HEK293T (cell line): Measurements from ENCODE around the gene RRP1B.

Source experiments
- ARNT ChIP-seq: fragments of 450-650 bp; IDR thresholded peaks from 2 replicates; pipeline ENCODE4 v1.6.1; 2017; ENCODE audit warnings: mild to moderate bottlenecking
- ELF4 ChIP-seq: fragments of 450-650 bp; IDR thresholded peaks from 2 replicates; pipeline ENCODE4 v1.6.1; 2017; ENCODE audit warnings: antibody characterized with exemption
- FOXA1 ChIP-seq: fragments of 450-650 bp; IDR thresholded peaks from 2 replicates; pipeline ENCODE4 v1.6.1; 2016; ENCODE audit warnings: mild to moderate bottlenecking
- HDGF ChIP-seq: fragments of 450-650 bp; IDR thresholded peaks from 2 replicates; pipeline ENCODE4 v1.6.1; 2017; ENCODE audit warnings: antibody characterized with exemption, borderline replicate concordance
- SP1 ChIP-seq: fragments of 450-650 bp; IDR thresholded peaks from 2 replicates; pipeline ENCODE4 v1.6.1; 2017

GRCh38 chr21:43644071-43644470, 15.3 kb upstream of the RRP1B start:
- TF ChIP-seq SP1, result no peak
- TF ChIP-seq HDGF, result no peak
- no peak for TF ChIP-seq FOXA1
- no peak for TF ChIP-seq ELF4
- TF ChIP-seq ARNT, result no peak
